NCI-H2171 treated with DMSO at 0.1 percent for 48 hours (cell line): Measurements from ENCODE around the gene KRT75.
A peak's percentile ranks its signal among the peaks of the same experiment; 100 is the strongest.
"Not testable (repeated sequence)": the region's sequence is repeated elsewhere in the genome, so short reads cannot be mapped to it uniquely, and the experiment has no call there.

ENCODE experiments used
- DNase-seq: peaks from one replicate; lab custom pipeline; 2025; lab: John Stamatoyannopoulos, UW

The KRT75 gene

GRCh38 chr12:52434081-52434733, at the start of gene KRT75:
Gene KRT75 (minus strand): TSS chr12:52434371. CDS start chr12:52434304, 67 bp downstream.
- peak; percentile 59 for DNase-seq

GRCh38 chr12:52480073-52480472, 45.9 kb upstream of the KRT75 start:
- DNase-seq, result no peak

GRCh38 chr12:52477651-52478050, 43.5 kb upstream of the KRT75 start:
- DNase-seq, result no peak

GRCh38 chr12:52474212-52474611, 40.0 kb upstream of the KRT75 start:
- DNase-seq, result no peak

GRCh38 chr12:52473768-52474167, 39.6 kb upstream of the KRT75 start, which contains the start of gene KRT6C:
Gene KRT6C (minus strand): TSS chr12:52473805. CDS start chr12:52473737, 68 bp downstream.
- no peak for DNase-seq

- DNase-seq, result no peak
These were observed 35.7 kb upstream of the KRT75 start for GRCh38 chr12:52469853-52470252.

- DNase-seq, result no peak
These were observed 30.7 kb upstream of the KRT75 start for GRCh38 chr12:52464897-52465296.

- DNase-seq, result no peak
These were observed 27.5 kb upstream of the KRT75 start for GRCh38 chr12:52461693-52462092.

GRCh38 chr12:52458861-52459260, 24.7 kb upstream of the KRT75 start:
- no peak for DNase-seq

GRCh38 chr12:52455821-52456220, 21.6 kb upstream of the KRT75 start:
- no peak for DNase-seq

- no peak for DNase-seq
These were observed 20.4 kb upstream of the KRT75 start for GRCh38 chr12:52454411-52455201.

- DNase-seq, result no peak
These were observed 17.9 kb upstream of the KRT75 start, which contains the start of gene KRT6B for GRCh38 chr12:52452101-52452500. Gene KRT6B (minus strand): TSS chr12:52452146. CDS start chr12:52452078, 68 bp downstream.

GRCh38 chr12:52448228-52448627, 14.1 kb upstream of the KRT75 start:
- no peak for DNase-seq

- not testable (repeated sequence) for DNase-seq
These were observed 13.0 kb upstream of the KRT75 start for GRCh38 chr12:52447196-52447595.

- DNase-seq, result no peak
These were observed 12.3 kb upstream of the KRT75 start for GRCh38 chr12:52446367-52447045.

GRCh38 chr12:52445876-52446275, 11.7 kb upstream of the KRT75 start:
- no peak for DNase-seq

- no peak for DNase-seq
These were observed 10.8 kb upstream of the KRT75 start for GRCh38 chr12:52444647-52445595.

- no peak for DNase-seq
These were observed 9.8 kb upstream of the KRT75 start for GRCh38 chr12:52443966-52444365.

- no peak for DNase-seq
These were observed 8.5 kb upstream of the KRT75 start for GRCh38 chr12:52442600-52443061.

- peak; percentile 5 for DNase-seq
These were observed 7.2 kb upstream of the KRT75 start for GRCh38 chr12:52441320-52441911.

GRCh38 chr12:52440821-52441319, 6.7 kb upstream of the KRT75 start:
- no peak for DNase-seq
